Measurements from ENCODE around the gene GPR108. TPM values are rescaled to one million over a fixed set of nuclear protein-coding genes. Genes with fewer than 3 reads are reported as not detected.

Gene GPR108
- total RNA-seq, 1 donor: 34.1 TPM

DNA sequence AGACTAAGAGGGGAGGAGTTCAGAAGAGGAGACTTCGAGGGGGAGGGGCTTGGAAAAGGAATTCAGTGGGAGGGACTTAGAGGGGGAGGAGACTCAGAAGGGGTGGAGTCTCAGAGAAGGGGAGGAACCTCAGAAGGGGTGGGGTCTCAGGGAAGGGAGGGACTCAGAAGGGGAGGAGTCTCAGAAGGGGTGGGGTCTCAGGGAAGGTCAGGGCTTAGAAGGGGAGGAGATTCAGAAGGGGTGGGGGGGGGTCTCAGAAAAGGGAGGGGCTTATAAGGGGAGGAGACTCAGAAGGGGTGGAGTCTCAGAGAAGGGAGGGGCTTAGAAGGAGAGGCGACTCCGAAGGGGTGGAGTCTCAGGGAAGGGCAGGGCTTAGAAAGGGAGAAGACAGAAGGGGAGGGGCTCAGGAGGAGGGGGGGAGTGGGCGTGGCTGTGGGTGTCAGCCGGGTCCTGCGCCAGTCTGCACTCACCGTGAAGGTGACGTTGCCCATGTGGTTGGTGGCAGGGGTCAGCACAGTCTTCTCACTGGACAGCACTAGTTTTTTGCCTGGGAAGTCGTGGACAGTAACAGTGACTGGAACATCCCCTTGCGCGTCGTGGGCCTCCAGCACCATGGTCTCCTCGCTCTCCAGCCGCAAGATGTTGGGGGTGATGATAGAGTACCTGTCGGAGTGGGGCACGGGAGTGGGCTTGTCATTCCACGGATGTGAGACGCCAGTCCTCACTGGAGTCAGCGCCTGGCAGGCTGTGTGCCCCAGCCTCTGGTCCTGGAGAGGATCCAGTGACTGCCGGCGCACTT lies 18.4 kb downstream of the GPR108 start:
- DNase-seq (ENCODE audit: low read depth): no peak
- no peak overlapping the region for H3K4me3 ChIP-seq (ENCODE audit: low read depth, low read length)
- TF ChIP-seq, protein P1, sequence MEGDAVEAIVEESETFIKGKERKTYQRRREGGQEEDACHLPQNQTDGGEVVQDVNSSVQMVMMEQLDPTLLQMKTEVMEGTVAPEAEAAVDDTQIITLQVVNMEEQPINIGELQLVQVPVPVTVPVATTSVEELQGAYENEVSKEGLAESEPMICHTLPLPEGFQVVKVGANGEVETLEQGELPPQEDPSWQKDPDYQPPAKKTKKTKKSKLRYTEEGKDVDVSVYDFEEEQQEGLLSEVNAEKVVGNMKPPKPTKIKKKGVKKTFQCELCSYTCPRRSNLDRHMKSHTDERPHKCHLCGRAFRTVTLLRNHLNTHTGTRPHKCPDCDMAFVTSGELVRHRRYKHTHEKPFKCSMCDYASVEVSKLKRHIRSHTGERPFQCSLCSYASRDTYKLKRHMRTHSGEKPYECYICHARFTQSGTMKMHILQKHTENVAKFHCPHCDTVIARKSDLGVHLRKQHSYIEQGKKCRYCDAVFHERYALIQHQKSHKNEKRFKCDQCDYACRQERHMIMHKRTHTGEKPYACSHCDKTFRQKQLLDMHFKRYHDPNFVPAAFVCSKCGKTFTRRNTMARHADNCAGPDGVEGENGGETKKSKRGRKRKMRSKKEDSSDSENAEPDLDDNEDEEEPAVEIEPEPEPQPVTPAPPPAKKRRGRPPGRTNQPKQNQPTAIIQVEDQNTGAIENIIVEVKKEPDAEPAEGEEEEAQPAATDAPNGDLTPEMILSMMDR (IDR thresholded peaks at IDR 0.05; ENCODE audit: insufficient read depth, low read depth, low read length): no peak

DNA sequence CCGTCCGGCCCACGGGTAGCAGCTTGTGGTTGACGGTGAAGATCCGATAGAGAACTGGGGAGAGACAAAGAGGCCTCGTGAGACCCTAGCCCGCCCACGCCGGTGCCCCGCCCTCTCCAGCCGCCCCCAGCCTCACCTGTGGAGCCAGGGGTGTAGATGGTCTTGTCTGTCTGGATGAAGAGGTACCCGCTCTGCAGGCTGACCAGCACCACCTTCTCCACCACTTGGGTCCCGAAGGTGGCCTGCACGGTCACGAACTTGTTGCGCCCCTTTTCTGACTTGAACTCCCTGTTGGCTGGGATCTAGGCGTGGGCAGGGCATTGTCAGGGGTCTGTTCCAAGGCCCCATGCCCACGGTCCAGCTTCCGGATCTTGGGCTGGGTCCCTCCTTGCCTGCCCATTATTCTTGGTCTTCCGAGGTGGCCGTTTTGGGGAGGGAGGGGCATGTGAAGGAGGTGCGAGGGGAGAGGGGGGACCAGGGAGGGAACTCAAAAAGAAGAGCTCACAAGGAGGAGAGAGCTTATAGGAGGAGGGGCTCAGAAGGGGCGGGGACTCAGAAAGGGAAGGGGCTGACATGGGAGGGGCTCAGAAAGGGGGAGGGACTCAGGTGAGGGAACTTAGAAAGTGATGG lies 19.2 kb downstream of the GPR108 start:
- TF ChIP-seq, protein P1 (IDR thresholded peaks at IDR 0.05; ENCODE audit: insufficient read depth, low read depth, low read length): no peak
- H3K4me3 ChIP-seq (ENCODE audit: low read depth, low read length): no peak overlapping the region

DNA sequence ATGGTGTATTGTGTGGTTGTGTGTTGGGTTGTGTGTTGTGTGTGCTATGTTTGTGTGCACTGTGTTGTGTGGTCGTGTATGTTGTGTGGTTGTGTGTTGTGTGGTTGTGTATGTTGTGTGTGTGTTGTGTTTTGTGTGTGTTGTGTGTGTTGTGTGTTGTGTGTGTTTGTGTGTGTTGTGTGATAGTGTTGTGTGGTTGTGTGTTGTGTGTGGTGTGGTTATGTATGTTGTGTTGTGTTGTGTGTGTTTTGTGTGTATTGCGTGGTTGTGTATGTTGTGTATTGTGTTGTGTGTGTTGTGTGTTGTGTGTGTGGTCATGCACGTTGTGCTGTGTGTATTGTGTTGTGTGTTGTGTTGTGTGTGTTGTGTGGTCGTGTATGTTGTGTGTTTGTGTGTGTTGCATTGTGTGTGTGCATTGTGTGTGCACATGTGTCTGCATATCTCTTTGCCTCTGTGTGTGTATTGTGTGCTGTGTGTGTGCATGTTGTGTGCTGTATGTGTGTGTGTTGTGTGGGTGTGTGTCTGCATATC lies 19.9 kb downstream of the GPR108 start:
- H3K4me3 ChIP-seq (ENCODE audit: low read depth, low read length): no peak overlapping the region
- DNase-seq (ENCODE audit: low read depth): no peak
- TF ChIP-seq, protein P1 (IDR thresholded peaks at IDR 0.05; ENCODE audit: insufficient read depth, low read depth, low read length): no peak

More for the DNA sequence above, 19.2 kb downstream of the GPR108 start:
- no peak for DNase-seq (ENCODE audit: low read depth)

DNA sequence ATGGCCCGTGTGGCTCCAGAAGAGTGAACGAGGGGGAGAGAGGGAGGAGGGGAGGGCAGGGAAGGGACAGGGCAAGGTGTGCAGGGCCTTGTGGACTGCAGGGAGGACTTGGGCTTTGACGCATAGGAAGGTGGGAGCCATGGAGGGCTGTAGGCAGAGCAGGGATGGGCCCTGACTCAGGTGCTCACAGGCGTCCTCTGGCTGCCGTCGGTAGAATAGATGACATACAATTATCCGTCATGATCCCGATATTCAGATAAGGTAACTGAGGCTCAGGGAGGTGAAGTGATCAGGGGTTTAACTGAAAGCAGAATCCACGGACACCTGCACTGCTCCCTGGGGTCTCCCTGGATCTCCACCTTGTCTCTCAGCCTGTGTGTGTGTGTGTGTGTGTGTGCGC lies 20.3 kb downstream of the GPR108 start:
- TF ChIP-seq, protein P1 (IDR thresholded peaks at IDR 0.05; ENCODE audit: insufficient read depth, low read depth, low read length): no peak
- DNase-seq (ENCODE audit: low read depth): no peak
- no peak overlapping the region for H3K4me3 ChIP-seq (ENCODE audit: low read depth, low read length)

DNA sequence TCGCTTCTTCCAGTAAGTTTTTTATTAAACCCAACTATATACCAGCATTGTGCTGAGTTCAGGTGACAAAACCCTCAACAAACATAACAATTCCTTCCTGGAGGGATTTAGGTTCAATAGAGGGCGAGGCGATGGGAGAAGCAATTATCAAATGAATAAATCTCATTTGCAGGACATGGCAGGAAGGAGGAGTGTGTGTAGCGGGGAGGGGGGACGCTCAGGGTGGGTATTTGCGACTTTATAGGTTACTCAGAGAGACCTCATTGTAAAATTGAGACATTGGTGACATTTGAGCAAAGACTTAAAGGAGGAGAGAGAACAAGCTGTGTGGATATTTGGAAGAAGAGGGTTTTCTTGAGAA lies 20.8 kb downstream of the GPR108 start:
- no peak overlapping the region for H3K4me3 ChIP-seq (ENCODE audit: low read depth, low read length)
- TF ChIP-seq, protein P1 (IDR thresholded peaks at IDR 0.05; ENCODE audit: insufficient read depth, low read depth, low read length): no peak
- no peak for DNase-seq (ENCODE audit: low read depth)

DNA sequence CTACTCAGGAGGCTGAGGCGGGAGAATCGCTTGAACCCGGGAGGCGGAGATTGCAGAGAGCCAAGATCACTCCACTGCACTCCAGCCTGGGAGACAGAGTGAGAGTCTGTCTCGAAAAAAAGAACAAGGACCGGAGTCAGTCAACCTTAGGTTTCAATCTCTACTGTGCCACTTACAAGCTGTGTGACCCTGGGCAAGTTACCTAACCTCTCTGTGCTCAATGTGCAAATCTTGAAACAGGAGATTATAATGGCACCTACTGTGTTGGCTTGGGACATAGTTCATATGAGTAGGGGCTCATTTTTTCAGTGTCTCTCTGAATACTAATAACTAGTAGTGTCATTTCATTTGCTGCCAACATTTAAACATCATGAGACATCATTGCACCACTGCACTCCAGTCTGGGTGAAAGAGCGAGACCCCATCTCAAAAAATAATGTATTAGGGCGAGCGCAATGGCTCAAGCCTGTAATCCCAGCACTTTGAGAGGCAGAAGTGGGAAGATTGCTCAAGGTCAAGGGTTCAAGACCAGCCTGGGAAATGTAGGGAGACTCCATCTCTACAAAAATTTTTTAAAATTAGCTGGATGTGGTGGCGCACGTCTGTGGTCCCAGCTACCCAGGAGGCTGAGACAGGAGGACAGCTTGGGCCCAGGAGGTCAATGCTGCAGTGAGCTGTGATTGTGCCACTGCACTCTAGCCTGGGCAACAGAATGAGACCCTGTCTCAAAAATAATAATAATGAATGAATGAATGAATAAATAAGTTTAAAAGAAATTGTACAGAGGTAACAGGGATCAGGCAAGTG lies 22.4 kb downstream of the GPR108 start:
- no peak for DNase-seq (ENCODE audit: low read depth)
- no peak overlapping the region for H3K4me3 ChIP-seq (ENCODE audit: low read depth, low read length)
- TF ChIP-seq, protein P1 (IDR thresholded peaks at IDR 0.05; ENCODE audit: insufficient read depth, low read depth, low read length): no peak

All from fibroblast of villous mesenchyme (primary cell).